ENCODE results near the gene URB1. TPM values are rescaled to one million over a fixed set of nuclear protein-coding genes. Genes with fewer than 3 reads are reported as not detected.
"Not testable (repeated sequence)": the region's sequence is repeated elsewhere in the genome, so short reads cannot be mapped to it uniquely, and the experiment has no call there.

Gene URB1
- total and polyA plus RNA-seq, 8 donors, result 11.4 to 15.7 (median 14.2) TPM

DNA sequence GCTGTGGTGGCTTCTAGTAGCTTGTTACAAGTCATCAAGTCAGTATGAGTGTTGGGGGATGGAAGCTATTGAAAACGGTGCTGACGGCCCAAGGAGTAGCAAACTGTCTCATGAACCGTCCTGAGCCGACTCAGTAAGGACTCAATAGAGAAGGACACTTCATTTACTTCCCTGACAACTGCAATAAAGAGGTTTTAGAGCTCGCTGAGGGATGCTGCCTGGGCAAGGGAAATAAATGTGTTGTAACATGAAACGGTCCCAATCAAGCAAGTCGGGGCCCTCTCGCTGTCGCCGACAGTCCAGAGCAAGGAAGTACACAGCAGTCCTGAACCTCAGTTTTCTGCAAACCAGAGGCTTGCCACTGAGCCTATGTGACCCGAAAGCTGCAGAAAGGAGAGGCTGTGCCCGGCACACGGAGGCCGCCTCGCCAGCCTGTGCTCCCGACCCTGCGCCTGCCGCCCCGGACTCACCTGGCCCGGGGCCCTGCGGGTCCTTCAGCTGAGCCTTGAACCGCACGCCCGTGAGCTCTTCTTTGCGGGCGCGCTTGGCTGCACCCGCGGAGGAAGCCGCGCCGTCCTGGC, 423 bp downstream of the URB1 start:
- Histone ChIP-seq H3K4me3 (peak overlapping the region; percentile 95 to 99), H3K27ac (peak overlapping the region in 1 of 2 donors; percentile 82), H3K9me3 (no peaks in the 10 kb centered on the region), H3K27me3 (peaks cover 0 to 6% of the 10 kb centered on the region in 2 donors), H3K4me1 (peaks cover 11 to 20% of the 10 kb centered on the region in 2 donors), H3K36me3 (no peaks in the 10 kb centered on the region)
- DNase-seq, result no peak
- intact Hi-C loops (cut with DNase I), result no loop called here
- peak; percentile 22 for ATAC-seq
- TF ChIP-seq, protein P1, sequence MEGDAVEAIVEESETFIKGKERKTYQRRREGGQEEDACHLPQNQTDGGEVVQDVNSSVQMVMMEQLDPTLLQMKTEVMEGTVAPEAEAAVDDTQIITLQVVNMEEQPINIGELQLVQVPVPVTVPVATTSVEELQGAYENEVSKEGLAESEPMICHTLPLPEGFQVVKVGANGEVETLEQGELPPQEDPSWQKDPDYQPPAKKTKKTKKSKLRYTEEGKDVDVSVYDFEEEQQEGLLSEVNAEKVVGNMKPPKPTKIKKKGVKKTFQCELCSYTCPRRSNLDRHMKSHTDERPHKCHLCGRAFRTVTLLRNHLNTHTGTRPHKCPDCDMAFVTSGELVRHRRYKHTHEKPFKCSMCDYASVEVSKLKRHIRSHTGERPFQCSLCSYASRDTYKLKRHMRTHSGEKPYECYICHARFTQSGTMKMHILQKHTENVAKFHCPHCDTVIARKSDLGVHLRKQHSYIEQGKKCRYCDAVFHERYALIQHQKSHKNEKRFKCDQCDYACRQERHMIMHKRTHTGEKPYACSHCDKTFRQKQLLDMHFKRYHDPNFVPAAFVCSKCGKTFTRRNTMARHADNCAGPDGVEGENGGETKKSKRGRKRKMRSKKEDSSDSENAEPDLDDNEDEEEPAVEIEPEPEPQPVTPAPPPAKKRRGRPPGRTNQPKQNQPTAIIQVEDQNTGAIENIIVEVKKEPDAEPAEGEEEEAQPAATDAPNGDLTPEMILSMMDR (IDR thresholded peaks at IDR 0.05), result no peak

DNA sequence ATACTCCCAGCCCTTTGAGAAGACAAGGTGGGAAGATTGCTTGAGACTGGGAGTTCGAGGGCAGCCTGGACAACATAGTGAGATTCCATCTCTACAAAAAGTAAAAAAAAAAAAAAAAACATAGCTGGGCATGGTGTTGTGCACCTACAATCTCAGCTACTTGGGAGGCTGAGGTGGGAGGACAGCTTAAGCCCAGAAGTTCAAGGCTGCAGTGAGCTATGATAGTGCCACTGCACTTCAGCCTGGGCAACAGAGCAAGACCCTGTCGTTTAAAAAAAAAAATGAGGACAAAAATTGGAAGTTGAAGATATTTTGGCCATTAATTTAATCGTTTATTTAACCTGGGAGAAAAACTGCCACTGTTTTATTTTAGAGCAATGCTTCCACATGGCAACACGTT, 1.1 kb downstream of the URB1 start:
- no peak overlapping the region for H3K27ac ChIP-seq
- no peaks in the 10 kb centered on the region for H3K36me3 ChIP-seq
- ATAC-seq (no peak), DNase-seq (no peak)
- H3K4me1 ChIP-seq, result peaks cover 11 to 20% of the 10 kb centered on the region in 2 donors
- intact Hi-C loops (cut with DNase I), result no loop called here
- H3K9me3 ChIP-seq, result no peaks in the 10 kb centered on the region
- H3K4me3 ChIP-seq, result peak overlapping the region; percentile 95 to 99
- TF ChIP-seq, protein P1 (IDR thresholded peaks at IDR 0.05), result no peak
- peaks cover 0 to 6% of the 10 kb centered on the region in 2 donors for H3K27me3 ChIP-seq

DNA sequence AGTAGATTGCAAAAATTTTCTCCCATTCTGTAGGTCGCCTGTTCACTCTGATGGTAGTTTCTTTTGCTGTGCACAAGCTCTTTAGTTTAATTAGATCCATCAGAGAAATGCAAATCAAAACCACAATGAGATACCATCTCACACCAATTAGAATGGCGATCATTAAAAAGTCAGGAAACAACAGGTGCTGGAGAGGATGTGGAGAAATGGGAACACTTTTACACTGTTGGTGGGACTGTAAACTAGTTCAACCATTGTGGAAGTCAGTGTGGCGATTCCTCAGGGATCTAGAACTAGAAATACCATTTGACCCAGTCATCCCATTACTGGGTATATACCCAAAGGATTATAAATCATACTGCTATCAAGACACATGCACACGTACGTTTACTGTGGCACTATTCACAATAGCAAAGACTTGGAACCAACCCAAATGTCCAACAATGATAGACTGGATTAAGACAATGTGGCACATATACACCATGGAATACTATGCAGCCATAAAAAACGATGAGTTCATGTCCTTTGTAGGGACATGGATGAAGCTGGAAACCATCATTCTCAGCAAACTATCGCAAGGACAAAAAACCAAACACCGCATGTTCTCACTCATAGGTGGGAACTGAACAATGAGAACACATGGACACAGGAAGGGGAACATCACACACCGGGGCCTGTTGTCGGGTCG, 2.1 kb downstream of the URB1 start:
- intact Hi-C loops (cut with DNase I), result not testable (repeated sequence)
- peaks cover 11 to 20% of the 10 kb centered on the region in 2 donors for H3K4me1 ChIP-seq

DNA sequence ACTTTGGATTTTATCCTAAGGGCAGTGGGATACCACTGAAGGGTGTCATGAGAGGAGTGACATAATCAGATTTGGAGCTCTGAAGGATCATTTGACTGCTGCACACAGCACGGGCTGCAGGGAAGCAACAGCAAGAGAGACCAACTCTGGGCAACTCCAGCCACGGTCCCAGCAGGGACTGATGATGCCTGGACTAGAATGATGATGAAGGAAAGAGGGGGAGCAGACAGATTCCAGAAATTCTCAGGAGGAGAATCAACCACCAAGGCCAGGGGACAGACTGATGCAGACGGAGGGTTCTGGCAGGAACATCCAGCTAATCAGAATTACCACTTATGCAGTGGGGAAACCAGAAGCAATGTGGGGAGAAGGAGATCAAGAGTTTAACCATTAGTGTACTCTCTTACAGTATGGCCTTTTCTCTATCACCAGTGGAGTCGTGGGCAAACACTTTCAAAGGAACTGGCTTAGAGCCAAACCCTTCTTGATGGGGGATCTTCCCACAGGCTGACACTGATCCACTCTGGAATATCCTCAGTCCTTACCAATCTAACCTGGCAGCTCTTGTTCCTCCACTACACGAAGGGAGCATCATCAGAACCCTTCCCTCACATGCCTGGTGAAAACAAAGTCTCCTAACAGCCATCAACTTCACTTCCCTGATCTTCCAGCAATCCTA, 3.3 kb downstream of the URB1 start:
- Histone ChIP-seq H3K36me3 (peaks cover 0 to 10% of the 10 kb centered on the region in 2 donors), H3K27ac (no peak overlapping the region), H3K4me3 (no peak overlapping the region), H3K9me3 (no peaks in the 10 kb centered on the region), H3K27me3 (no peaks in the 10 kb centered on the region), H3K4me1 (peaks cover 11 to 20% of the 10 kb centered on the region in 2 donors)
- ATAC-seq (no peak), DNase-seq (no peak)
- intact Hi-C loops (cut with DNase I), result no loop called here
- TF ChIP-seq, protein P1 (IDR thresholded peaks at IDR 0.05), result no peak

More for the DNA sequence above, 2.1 kb downstream of the URB1 start:
- not testable (repeated sequence) for H3K36me3 ChIP-seq, H3K9me3 ChIP-seq, H3K27me3 ChIP-seq, H3K27ac ChIP-seq, DNase-seq, ATAC-seq, H3K4me3 ChIP-seq

DNA sequence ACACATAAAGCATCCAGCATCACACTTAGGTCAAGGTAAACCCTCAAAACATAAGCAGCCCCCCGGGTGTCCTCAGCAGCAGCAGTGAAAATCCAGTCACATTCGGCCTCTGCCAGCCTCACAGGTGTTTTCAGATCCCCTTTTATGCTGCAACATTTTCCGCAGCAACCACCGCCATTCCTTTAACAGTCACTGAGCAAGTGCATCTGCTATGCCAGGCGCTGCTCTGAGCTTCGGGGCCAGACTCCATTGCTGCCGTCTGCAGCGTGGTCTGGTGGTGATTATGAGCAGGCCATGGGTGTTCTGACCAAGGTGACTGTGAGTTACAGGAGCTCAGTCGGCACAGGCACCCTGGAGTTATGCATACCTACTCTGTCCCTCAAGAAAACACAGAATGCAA, 4.5 kb downstream of the URB1 start:
- peaks cover 11 to 15% of the 10 kb centered on the region in 2 donors for H3K4me1 ChIP-seq
- no peak overlapping the region for H3K27ac ChIP-seq
- intact Hi-C loops (cut with DNase I), result no loop called here
- ATAC-seq (no peak), DNase-seq (no peak)
- no peaks in the 10 kb centered on the region for H3K9me3 ChIP-seq
- H3K4me3 ChIP-seq, result no peak overlapping the region
- H3K27me3 ChIP-seq, result no peaks in the 10 kb centered on the region
- TF ChIP-seq, protein P1 (IDR thresholded peaks at IDR 0.05), result no peak
- H3K36me3 ChIP-seq, result peaks cover 0 to 22% of the 10 kb centered on the region in 2 donors
